SKM-1 treated with dmso at 0.1 percent for 144 hours (cell line): ENCODE data around the gene FRY.

Experiments
- DNase-seq: peaks from one replicate; lab custom pipeline; 2025; ENCODE audit not compliant: unreplicated experiment; lab: John Stamatoyannopoulos, UW

FRY gene

DNA sequence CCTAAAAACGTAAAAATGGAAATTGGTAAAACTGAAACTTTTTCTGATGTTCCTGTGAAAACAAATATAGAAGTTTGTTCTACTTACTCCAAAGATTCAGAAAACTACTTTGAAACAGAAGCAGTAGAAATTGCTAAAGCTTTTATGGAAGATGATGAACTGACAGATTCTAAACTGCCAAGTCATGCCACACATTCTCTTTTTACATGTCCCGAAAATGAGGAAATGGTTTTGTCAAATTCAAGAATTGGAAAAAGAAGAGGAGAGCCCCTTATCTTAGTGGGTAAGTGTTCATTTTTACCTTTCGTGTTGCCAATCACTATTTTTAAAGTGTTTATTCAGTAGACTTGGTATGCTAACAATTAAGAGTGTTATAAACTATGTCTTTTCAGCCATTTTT lies 309.3 kb downstream of the FRY start:
- DNase-seq, result no peak

- DNase-seq, result no peak
Measured at GRCh38 chr13:32347651-32348050, 316.1 kb downstream of the FRY start.
